Activated naive CD4-positive, alpha-beta T cell treated with anti-CD3 and anti-CD28 coated beads, Interleukin-2, amount 50 U/mL, for 72 hours (primary cell): Measurements from ENCODE around the gene TENT5C. TPM values are rescaled to one million over a fixed set of nuclear protein-coding genes. Genes with fewer than 3 reads are reported as not detected.

Experiments used
- ATAC-seq, 2 donors: fragments of 150-1000 bp; cut with Tn5 transposase; 2 replicates each; pipeline ENCODE4 v1.10.0; 2021; ENCODE audit warnings: mild to moderate bottlenecking in 2 of 2, moderate library complexity in 2 of 2
- DNase-seq, 2 donors: peaks; one replicate each; pipeline ENCODE4 v3.0.0; 2021 to 2022; ENCODE audit warnings: low spot score in 2 of 2
- H3K27ac Mint-ChIP-seq, 2 donors: one replicate each; pipeline ENCODE4 v1.8.0; 2022; ENCODE audit warnings: mild to moderate bottlenecking in 2 of 2, mixed read lengths in 2 of 2
- H3K36me3 Mint-ChIP-seq, 2 donors: one replicate each; pipeline ENCODE4 v1.8.0; 2022; ENCODE audit warnings: mixed read lengths in 2 of 2
- H3K9me3 Mint-ChIP-seq, 2 donors: one replicate each; pipeline ENCODE4 v1.8.0; 2022; ENCODE audit warnings: mixed read lengths in 2 of 2
- total RNA-seq, 2 donors: library from RNA; stranded (reverse); gene quantifications; one replicate each; pipeline ENCODE4 v1.2.3, GENCODE V29; 2022

Gene TENT5C
- total RNA-seq, 2 donors from 2014 or later: 6.6 to 14.2 TPM

- ATAC-seq: no peak
- no peak for DNase-seq
- H3K27ac Mint-ChIP-seq: no peak overlapping the region
- H3K36me3 Mint-ChIP-seq: no peaks in the 10 kb centered on the region
- no peaks in the 10 kb centered on the region for H3K9me3 Mint-ChIP-seq
Measured at GRCh38 chr1:117567976-117568375, 37.9 kb upstream of the TENT5C start.

DNA sequence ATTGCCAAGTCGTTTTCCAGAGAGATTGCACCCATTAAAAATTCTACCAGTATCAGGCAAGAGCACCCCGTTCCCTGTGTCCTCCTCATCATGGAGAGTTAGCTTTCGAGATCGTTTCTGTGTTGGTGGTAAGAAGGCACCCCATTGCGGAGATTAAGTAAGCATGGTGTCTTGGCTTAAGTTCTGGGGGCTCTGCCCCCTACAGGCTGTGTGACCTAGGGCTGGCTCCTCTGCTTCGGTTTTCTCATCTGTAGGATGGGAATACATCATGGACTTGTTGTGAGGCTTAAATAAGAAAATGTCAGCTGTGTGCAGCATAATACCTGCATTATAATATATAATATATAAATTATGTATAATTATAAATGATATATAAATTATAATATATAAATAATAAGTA lies 36.8 kb upstream of the TENT5C start:
- no peak for DNase-seq
- ATAC-seq: no peak
- Mint-ChIP-seq H3K9me3 (no peaks in the 10 kb centered on the region), H3K36me3 (no peaks in the 10 kb centered on the region), H3K27ac (no peak overlapping the region)

- Mint-ChIP-seq H3K36me3 (no peaks in the 10 kb centered on the region), H3K27ac (no peak overlapping the region), H3K9me3 (no peaks in the 10 kb centered on the region)
- ATAC-seq (no peak), DNase-seq (no peak)
Measured at GRCh38 chr1:117569856-117570255, 36.0 kb upstream of the TENT5C start.

GRCh38 chr1:117570988-117571409 lies 34.8 kb upstream of the TENT5C start:
- ATAC-seq (no peak), DNase-seq (no peak)
- Mint-ChIP-seq H3K36me3 (no peaks in the 10 kb centered on the region), H3K27ac (no peak overlapping the region), H3K9me3 (no peaks in the 10 kb centered on the region)

GRCh38 chr1:117571496-117571895 lies 34.4 kb upstream of the TENT5C start:
- Mint-ChIP-seq H3K36me3 (no peaks in the 10 kb centered on the region), H3K27ac (peak overlapping the region in 1 of 2 donors; percentile 52), H3K9me3 (no peaks in the 10 kb centered on the region)
- ATAC-seq: no peak
- no peak for DNase-seq

DNA sequence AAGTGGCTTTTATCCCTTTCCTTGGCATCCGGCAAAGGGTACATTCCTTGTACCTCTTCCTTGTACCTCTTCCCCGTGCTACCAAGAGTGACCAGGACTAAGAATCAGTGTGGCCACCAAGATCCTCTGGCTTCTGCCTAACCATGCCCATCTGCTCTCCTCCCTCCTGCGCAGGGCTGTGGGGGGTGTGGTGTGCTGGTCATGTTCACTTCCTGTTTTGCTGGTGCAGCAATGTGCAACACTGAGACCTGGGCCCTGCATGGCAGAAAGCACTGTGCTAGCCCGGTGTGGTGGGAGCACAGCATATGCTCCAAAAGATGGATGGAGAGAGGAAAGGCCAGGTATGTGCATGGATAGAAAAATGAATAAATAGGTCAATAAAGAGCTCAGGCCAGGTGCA lies 33.3 kb upstream of the TENT5C start:
- no peak overlapping the region for H3K27ac Mint-ChIP-seq
- DNase-seq: no peak
- H3K36me3 Mint-ChIP-seq: no peaks in the 10 kb centered on the region

GRCh38 chr1:117573386-117574023 lies 32.3 kb upstream of the TENT5C start:
- ATAC-seq: peak; percentile 68 to 71
- DNase-seq: no peak
- Mint-ChIP-seq H3K9me3 (no peaks in the 10 kb centered on the region), H3K36me3 (no peaks in the 10 kb centered on the region), H3K27ac (no peak overlapping the region)

More for the DNA sequence above, 33.3 kb upstream of the TENT5C start:
- ATAC-seq: peak in 1 of 2 donors; percentile 22
- no peaks in the 10 kb centered on the region for H3K9me3 Mint-ChIP-seq

DNA sequence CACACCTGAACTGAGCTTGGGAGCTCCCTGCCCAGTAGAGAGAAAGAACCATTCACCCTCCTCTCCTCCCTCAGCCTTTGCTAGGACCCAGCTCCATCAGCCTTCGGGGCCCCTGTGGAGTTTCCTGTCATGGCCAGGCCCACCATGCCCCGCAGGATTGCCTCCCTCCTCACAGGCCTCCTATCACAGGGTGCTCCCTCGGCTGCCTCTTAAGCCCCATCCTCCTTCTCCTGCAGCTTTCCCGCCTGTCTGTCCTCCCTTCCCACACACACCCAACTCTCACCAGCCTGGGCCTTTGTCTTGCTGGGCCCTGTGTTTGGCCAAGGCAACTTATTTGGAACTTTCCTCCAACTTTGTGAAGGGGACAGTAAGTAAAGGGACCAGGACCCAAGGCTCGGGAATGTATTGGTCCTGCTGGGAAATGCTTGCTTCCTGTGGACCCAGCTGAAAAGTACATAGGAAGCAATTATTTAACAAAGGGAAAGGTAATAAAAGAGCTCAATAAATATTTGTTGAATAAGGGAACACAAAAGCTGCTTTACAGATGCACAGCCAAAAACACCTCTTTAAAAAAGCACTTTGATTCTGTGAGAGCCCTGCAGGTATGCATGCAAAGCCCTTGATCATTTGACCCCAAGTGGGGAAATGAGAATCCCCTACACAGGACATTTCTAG lies 31.6 kb upstream of the TENT5C start:
- Mint-ChIP-seq H3K9me3 (no peaks in the 10 kb centered on the region), H3K27ac (no peak overlapping the region), H3K36me3 (no peaks in the 10 kb centered on the region)
- ATAC-seq (no peak), DNase-seq (no peak)

- Mint-ChIP-seq H3K9me3 (no peaks in the 10 kb centered on the region), H3K36me3 (no peaks in the 10 kb centered on the region), H3K27ac (peak overlapping the region in 1 of 2 donors; percentile 55)
- DNase-seq: no peak
- no peak for ATAC-seq
Measured at GRCh38 chr1:117575586-117576225, 30.1 kb upstream of the TENT5C start.

- Mint-ChIP-seq H3K9me3 (no peaks in the 10 kb centered on the region), H3K27ac (peak overlapping the region in 1 of 2 donors; percentile 56), H3K36me3 (no peaks in the 10 kb centered on the region)
- DNase-seq (no peak), ATAC-seq (no peak)
Measured at GRCh38 chr1:117576236-117576635, 29.6 kb upstream of the TENT5C start.

DNA sequence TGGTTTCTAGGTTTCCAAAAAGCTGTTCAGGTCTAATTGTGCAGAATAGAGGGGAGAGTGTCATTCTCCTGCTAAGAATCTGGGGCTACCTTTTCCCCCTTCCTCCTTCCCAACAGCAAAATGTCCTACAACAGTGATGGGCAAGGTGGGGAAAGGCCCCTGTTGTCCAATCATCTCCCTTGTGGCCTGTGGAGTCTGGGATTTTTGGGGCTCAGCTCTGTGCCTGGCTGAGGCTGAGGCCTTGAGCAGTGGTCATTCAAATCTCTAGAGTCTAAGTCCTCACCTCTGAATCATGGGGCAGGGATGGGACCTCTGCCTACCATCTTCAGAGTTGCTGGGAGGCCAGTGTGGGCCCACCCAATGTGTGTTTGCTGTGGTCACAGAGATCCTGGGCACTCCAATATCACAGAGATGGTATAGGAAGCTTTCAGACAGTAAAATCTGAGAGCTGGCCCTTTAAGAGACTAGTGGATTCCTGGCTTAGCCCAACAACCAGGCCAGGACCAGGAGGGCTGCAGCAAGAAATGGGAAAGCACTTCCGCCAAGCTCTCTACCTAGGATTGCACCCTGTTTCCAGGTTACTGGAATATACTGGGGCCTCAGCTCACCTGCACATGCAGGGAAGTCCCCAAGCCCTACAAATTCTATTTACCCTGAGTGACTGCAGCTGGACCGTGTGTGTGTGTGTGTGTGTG lies 28.5 kb upstream of the TENT5C start:
- ATAC-seq (no peak), DNase-seq (no peak)
- Mint-ChIP-seq H3K27ac (no peak overlapping the region), H3K9me3 (no peaks in the 10 kb centered on the region), H3K36me3 (no peaks in the 10 kb centered on the region)

GRCh38 chr1:117578466-117578865 lies 27.4 kb upstream of the TENT5C start:
- no peaks in the 10 kb centered on the region for H3K36me3 Mint-ChIP-seq
- ATAC-seq: no peak
- no peak for DNase-seq
- H3K9me3 Mint-ChIP-seq: no peaks in the 10 kb centered on the region
- H3K27ac Mint-ChIP-seq: peak overlapping the region in 1 of 2 donors; percentile 10

DNA sequence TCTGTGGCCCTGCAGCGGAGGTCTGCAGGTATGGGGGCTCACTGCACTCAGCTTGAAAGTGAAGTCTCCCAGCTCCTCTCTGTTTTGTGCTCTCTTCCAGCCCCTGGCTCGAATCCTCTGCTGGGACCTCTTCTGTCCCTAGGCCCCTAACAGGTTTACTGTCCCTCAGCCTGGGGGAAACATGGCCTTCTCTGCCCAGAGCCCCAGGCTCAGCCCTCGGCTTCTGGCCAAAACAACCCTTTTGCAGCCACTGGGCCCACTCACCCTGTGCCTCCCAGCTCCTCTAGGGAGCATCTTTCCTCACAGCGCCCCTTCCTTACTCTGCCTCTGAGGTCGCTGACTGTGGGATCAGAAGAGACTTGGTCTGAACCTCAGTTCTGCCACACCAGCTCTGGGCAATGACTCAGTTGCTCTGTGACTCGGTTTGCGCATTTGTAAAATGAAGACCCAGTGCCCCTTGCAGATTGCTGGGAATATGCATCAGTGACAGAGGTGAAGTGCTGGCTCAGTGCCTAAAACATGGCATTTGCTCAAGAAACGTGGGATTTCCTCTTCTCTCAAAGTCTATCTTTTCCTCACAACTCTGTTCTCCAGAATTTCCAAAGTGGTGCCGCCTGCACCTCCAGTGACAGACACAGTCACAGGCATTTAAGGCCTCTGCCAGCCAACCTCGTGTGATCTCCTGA lies 26.5 kb upstream of the TENT5C start:
- Mint-ChIP-seq H3K36me3 (no peaks in the 10 kb centered on the region), H3K27ac (no peak overlapping the region), H3K9me3 (no peaks in the 10 kb centered on the region)
- no peak for DNase-seq
- ATAC-seq: no peak

GRCh38 chr1:117580436-117580835 lies 25.4 kb upstream of the TENT5C start:
- ATAC-seq (no peak), DNase-seq (no peak)
- H3K9me3 Mint-ChIP-seq: no peaks in the 10 kb centered on the region
- no peaks in the 10 kb centered on the region for H3K36me3 Mint-ChIP-seq
- no peak overlapping the region for H3K27ac Mint-ChIP-seq

DNA sequence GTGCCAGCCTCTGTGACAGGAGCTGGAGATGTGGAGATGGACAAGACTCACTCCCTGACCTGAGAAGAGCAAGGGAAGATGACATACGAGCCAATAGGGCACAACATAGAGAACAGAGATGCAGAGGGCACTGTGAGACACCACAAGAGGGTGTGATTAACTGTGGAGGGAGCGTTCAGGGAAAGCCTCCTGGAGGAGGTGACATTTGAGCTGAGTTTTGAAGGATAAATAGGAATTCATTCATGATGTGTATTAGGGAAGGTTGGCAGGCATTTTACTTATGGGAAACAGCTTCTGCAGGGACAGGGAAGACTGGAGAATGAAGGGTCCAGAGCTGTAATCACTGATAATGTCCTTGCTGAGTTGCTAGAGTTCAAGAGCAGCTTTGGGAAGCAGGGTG lies 25.0 kb upstream of the TENT5C start:
- Mint-ChIP-seq H3K27ac (no peak overlapping the region), H3K9me3 (no peaks in the 10 kb centered on the region), H3K36me3 (no peaks in the 10 kb centered on the region)
- DNase-seq: no peak
- no peak for ATAC-seq

DNA sequence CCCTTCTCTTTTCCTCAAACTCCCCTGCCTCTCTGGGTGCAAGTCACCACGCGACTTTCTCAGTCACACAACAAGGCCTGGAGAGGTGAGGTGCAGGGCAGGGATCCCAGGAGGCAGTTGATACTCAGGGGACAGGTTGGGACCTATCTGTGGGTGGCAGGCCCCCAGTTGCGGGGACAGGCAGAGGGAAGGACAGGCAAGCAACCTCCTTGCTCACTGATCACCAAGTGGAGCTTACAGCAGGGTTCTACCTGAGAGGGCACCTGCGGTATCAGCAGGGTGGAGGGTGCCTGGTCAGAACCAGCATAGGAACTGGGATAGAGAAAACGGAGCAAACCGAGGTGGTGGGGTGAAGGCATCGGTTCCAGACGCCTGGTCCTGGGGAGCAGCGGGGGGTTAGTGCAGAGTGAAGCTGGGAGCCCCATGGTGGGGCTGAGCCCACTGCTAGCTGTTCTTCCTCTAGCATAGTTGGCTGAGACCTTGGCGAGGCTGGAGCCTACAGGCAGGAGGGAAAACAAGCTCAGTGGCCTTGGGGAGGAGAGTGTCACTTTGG lies 24.4 kb upstream of the TENT5C start:
- DNase-seq (no peak), ATAC-seq (no peak)
- Mint-ChIP-seq H3K27ac (peak overlapping the region in 1 of 2 donors; percentile 4), H3K36me3 (no peaks in the 10 kb centered on the region), H3K9me3 (no peaks in the 10 kb centered on the region)
